GM19238 (cell line): ENCODE measurements around the gene PCDH9.

Source experiments
- DNase-seq: peaks from one replicate; pipeline ENCODE4 v3.0.0; 2011; ENCODE audit warnings: low spot score; ENCODE audit not compliant: insufficient read length

Gene PCDH9

DNA sequence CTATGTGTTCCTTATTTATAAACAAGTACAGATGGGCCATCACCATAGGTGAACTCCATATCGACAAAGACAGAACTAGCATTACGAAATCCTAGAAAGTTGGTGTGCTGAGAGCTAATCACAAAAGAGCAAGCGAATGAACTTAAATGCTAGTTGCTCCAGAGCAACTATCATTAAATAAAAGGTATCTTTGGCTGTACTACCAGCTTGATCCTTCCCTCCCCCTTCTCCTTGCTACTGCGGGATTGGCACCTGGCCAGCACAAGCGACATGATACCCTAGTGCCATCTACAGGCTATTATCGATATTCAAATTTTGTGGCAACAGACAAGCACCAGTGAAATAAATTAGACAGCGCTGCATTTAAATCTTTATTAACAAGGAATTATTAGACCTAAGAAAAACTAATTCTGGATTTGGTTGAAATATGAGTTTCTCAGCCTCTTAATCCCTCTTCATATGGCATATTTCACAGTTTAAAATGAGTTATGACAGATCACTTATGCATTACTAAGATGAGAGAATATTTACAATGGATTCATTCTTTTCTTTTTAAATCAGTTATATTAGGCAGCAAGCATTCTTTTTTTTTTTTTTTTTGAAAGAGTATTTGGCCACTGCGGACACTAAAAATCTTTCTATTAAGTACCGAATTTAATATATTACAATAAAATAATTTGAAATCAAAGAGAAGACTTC is 5.8 kb downstream of the PCDH9 start:
- DNase-seq = no peak

DNA sequence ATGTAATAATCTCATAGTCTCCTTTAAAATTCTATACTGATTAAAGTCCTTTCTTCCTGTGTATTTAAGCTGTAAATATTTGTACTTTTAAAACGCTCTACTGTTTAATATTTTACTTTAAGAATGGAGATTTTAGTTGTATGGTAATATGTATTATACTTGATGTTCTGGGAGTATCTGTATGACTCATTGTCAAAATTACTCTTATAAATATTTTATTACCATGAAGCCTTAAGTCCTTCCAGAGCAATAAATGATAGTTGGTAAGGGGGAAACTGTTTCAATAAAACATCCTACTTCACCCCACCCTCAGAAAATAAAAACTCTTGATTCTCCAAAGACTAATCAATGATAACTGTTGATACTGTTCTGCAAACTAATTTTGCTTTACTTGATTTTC is 6.4 kb downstream of the PCDH9 start:
- no peak for DNase-seq

DNA sequence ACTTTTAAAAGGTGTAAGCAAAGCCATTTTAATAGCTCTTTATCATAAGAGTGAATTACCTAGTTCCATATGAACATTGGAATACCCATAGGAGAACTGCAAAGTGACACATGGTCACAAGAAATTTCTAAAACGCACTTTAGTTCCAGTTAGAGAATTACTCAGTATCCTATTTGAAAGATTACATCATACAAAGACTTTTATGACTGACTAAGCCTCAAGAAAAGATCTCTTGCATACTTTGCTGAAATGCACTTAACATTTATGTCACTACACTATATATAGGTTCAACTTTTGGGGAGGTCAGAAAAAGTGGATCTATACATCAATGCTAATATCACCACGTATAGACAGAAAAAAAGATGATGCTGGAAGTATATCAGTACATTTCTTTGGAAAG is 7.1 kb downstream of the PCDH9 start:
- no peak for DNase-seq

DNA sequence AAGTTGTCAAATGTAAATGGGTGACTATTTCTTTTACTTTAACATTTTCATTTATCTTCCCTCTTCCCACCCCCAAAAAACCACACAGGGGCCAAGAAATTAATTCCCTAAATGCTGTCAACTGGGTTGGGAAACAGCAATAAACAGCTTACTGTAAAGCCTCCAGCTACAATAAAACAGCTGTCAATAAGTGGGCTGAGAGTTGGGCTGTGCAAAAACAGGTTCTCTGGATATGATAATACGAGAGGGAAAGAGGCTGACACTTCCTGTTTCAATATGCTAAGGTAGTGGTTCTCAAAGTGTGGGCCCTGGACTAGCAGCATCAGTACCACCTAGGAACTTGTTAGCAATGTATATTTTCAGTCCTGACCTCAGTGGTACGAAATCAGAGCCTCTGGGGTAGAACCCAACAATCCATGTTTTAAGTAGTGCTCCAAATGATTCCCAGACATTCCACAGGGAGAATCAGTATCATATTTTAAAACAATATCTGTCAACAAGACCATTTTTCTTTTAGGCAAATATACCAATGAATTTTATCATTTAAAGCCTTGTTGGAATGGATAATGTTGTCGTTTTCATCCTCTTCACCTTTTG is 8.4 kb downstream of the PCDH9 start:
- no peak for DNase-seq

DNA sequence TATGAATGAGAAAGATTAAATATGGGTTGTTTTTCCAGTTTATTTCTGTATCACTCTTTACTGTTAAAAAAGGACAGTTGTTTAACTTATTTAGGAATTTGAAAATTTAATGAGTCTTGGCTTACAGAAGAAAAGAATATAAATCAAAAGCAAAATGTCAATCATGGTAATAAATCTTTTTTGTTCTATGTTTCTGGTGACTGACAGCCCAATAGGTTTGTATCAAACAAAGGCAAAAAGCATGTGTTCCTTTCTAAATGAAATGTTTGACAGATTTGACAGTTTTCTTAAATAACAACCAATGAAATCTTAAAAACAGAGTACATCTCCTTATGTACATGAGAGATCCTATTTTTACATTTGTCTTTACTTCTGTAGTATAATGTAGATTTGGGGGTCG is 11.0 kb downstream of the PCDH9 start:
- no peak for DNase-seq

DNA sequence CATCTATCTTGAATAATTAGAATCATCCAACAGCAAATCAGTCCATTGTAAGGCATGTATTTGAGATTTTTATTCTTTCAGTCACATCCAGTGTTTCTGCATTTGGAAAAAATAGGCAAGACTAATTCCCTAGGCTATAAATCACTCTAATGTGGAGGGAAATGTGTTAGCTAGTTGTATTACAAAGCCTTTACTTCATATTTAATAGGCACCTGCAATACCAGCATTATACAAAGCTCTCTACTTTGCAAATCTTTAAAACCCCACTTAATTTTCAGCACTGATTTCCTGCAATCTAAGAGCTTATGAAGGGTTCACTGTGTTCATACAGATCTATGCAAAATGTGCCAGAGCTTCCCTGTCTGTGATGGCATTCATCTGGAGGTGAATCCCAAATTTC is 12.3 kb downstream of the PCDH9 start:
- no peak for DNase-seq

DNA sequence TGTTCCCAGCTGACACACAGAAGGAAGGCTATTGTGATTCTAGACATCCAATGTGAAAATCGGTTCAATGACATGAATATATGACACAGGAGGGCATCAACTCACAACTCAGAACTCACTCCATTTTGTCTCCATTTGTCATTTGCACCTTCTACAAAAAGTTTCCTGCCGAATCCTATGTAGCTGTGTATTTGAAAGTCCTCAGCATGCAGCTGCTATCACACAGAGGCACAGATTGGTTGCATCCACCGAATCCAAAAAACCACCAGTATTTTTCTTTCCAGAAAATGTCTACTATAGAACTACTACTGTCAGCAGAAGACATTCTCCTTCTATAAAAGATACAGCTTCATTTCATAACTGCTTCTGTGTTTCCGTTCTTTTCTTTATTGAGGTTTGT is 13.3 kb downstream of the PCDH9 start:
- DNase-seq = no peak

DNA sequence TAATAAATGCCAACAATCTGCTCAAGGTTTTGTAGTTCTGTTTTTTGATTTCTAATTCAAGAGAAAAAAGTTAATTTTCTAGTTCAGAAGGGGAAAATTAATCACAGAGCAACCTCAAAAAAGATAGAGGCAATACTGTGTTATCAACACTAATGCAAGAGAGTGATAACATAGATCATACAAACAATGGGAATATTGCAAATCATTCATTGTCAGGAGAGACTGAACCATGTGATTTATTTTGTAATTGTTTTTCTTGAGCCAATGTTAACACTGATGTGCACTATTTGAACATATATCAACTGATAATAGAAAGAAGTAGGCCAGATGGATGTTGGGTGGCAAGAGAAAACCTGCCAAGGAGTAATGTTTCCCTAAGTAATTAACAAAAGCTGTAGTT is 19.9 kb downstream of the PCDH9 start:
- DNase-seq = no peak

DNA sequence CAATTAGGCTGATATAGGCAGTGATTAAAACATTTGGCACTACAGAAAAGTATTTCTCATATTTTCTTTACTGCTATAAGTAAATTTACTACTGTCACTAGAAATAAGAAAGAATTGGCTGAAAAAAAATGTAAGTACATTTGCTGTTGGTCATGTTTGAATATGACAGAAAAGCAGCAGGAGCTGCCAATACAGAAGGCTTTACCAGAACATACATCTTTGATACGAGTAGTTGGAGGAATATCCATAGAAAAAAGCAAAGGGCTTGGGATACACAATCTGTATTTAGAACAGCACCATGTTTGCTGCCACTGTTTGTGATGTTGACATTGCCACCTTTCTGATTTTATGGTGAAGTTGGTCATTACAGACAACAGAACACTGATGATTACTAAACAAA is 21.6 kb downstream of the PCDH9 start:
- no peak for DNase-seq

DNA sequence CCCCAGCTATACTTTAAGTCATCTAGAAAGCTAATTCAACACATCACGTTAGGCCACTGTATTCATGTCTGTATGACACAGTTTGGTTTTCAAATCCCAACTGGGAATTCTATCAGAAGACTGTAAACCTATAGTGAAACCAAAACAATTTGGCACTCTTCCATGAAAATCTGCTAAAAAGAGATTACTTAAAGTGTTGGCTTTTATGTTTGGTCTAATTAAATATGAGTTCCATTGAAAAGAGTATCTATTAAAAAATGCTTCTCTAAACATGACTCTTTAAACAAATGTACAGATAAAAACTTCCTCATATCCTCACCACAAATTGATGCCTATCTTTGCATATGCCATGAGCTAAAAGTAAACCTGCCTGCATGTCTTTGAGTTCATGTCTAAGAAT is 25.4 kb downstream of the PCDH9 start:
- DNase-seq = no peak

DNA sequence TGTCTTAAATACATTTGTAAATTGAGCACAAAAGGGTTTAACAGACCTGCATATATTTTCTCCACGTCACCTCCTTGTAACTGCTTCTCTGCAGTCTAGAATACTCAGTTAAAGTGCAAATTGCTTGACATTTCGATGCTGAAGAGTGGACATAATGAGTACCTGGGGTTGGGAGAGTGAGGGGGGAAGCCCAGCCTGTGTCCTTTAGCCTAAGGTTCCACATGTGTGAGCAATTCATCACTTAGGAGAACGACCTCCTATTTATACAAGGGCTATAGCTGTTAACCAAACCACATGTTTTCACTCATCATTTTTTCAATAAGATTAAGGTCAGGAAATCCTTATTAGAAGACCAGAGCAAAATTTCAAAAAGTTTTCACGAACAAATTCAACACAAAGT is 29.5 kb downstream of the PCDH9 start:
- DNase-seq = no peak

DNA sequence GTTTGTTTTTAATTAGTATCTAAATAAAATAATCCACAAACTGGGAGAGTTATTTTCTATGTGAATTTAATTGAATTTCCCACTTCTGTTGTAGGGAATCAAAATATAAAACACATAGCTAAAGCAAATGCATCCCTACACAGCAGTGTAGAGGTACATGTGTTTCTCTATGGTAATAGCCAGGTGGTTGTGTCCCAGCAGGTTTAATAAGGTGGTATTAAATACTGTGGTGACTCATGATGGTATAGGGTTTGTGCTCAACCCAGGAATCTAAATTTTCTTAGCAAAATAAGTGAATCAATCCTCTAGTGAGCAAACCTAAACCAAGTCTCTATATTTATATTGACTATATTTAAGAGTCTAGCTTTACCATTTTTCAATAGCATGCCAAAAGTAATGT is 30.0 kb downstream of the PCDH9 start:
- DNase-seq = no peak

DNA sequence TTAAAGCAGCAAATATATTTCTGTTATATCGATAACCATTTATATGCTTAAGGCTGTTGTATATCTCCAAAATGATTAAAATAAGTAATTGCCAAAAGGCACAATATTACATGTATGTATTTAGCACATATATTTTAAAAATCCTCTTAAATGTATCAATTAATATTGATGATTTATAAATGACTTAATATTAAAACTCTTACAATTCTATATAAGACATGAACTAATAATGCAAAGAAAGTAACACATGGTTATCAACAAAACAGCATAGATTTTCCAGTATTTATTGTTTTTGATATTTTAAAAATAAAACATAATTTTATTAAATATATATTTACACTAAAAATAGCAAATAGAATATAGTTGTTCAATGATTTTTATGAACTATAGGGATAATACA is 32.4 kb downstream of the PCDH9 start:
- no peak for DNase-seq

DNA sequence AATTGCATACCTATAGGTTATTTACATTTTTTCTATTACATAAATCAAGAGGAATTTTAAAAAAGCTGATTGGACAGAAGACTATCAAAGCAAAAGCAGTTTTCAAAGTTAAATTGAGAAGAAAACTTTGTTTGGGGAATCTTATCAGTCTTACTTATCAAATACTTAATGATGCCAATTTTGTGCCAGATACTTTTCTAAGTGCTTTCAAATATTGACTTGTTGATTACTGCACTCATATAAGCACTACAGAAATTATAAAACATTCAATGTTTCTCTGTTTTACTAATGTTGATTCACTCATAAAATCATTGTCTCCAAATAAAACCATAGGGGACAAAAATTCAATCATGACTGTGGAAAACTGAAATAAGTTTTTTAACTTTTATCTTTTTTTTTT is 36.2 kb downstream of the PCDH9 start:
- DNase-seq = no peak

DNA sequence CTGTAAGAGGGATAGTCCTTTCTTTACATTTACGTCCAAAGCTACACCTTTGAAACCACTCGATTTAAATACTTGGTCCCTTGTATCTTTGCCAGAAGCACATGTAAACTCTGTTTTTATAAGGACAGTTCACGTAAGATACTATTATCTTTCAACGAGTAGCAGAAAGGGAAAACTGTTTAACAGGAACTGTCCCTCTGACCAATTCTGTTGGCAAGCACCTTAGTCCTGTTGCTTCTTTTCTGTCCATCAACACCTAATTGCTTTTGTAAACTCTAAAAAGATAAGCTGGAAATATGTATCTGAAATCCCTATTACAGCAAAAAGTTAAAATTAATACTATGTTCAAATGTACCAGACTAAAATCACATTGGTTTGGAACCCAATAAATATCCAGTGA is 37.4 kb downstream of the PCDH9 start:
- no peak for DNase-seq

DNA sequence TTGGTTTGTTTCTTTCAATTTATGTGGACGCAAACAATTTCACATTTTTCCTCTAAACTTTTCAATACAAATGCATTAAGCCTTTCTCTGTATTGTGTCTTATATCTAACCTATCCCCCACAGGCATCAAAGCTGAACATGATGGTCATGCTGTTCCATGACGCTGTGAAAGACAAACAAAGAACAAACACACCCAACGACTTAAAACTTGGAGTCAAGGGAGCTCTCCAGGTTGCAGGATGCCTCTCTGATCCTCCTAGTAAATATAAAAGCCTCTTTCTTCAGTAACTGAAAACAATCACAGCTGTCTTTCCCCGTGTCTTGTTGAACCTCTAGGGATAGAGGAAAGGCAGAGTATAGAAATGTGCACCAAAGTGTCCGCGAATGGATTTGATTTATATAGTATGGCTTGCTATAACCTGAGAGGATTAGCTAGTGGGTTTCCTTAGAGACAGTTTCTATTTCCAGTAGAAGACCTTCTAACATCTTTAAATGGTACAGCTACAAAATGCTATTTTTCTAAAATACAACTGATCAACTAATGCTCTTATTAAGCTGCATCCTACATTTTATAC is 43.1 kb downstream of the PCDH9 start:
- DNase-seq = no peak

DNA sequence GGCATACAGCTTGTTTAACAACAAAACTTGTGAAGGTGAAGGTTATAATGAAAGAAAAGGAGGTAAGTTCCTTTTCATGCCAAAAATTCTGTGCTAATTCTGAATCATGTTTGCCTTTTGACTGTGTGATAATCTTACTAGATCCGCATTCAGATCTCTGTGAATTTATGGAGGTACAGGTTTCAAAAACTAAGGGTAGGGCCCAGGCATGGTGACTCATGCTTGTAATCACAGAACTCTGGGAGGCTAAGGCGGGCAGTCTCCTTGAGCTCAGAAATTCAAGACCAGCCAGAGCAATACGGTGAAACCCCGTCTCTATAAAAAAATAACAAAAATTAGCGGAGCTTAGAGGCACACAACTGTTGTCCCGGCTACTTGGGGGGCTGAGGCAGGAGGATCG is 45.9 kb downstream of the PCDH9 start:
- no peak for DNase-seq

DNA sequence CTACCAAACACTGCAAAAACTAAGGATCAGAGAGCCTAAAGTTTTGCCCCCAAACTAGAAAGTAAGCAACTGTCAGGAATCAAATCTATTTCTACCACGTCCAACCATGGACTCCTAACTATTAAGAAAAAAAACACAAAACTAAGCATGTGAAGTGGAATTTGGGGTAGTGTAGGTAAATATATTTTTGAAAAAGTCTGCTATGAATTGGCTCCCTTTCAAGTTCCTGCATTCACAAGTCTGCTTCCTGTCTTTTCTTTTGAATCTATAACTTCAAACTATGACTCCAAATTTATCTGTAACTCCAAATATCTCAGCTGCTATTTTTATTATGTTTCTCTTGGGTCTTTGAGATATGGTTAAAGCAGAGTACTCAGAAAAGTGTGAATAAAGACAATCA is 47.0 kb downstream of the PCDH9 start:
- no peak for DNase-seq

DNA sequence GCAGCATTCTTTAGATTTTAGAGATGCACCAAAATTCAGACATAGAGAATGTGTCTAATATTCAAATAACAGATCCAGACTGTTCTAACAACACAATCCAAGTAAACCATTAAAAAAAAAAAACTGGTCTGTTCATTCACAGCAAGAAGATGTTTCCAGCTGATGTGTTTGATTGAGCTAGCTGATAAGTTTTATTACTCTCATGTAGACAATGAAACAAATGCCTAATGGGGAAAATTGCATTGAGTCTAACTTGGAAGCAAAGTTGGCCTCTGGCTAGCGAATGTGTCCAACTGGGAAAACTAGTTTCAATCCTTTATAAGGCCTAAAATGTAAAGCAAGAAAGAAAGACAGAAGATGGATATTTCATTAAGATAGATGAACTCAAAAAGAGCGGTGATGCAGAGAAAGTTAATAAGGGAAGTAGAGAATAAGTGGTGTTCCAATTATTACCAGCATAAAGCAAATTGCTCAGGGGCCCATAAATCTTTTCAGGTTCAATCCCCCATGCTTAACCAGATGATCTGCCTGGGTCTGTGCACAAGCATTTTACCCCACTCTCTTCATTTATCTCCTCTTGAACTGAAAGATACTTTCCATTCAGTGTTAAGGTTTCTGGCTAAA is 54.2 kb downstream of the PCDH9 start:
- no peak for DNase-seq

DNA sequence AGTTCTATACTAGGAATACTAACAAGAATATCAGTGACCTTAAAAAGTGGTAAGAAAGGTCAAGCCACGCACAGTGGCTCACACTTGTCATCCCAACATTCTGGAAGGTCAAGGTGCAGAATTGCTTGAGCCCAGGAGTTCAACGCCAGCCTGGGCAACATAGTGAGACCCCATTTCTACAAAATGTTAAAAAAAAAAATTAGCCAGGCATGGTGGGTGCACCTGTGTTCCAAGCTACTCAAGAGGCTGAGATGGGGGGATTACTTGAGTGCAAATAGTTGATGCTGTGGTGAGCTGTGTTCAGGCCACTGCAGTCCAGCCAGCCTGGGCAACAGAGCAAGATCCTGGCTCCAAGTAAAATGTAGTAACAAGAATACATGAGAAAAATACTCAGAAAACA is 61.8 kb downstream of the PCDH9 start:
- DNase-seq = no peak

DNA sequence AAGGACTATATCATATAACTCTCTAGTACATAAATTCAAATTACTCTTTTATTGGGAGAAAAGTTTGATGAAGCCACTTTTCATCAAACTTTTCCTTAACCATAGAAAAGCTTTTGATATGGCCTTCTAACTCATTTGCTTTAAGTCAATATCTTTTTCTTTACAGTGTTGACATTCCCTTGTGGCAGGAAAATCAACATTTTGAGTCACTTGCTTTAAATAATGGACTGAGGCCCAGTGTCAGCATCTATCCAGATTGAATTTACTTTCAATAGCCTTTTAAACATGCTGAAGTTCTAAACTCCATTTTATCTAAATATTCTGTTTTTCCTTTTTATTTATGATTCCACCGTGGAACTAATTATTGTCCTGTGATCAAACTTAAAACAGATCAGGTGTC is 62.7 kb downstream of the PCDH9 start:
- DNase-seq = no peak

DNA sequence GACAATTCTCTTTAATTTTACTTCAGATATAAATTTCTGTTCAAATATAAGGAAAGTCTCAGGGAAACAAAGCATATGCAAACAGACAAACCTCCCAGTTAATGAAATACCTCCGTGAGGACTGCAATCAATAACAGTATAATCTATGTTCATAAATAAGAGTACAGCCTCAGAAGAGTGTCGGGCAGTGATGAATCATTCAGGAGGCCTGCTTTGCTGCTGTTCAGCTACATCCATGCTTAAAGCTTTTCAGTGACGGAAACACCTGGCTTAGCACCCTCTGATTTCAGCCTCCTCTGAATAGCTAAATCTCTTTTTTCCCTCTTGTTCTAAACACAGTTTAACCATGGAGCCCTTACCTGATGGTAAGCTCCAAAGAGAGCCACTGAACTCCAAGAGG is 69.0 kb downstream of the PCDH9 start:
- no peak for DNase-seq

DNA sequence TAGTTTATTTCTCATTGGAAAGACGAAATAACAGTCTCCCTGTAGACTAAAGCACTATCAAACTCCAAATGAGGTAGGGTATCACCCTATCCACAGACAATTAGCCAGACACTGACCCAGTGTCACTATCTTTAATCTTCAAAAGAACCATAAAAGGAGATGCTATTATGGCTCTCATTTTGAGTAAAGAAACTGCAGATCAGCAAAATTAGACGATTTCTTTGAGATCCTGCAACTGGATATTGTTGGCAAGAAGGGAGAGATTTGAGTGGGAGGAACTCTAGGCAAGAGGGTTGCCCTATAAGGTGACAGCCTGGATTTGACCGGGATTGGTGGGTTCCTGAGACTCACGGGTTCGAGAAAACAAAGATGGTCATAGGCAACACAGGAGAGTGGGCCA is 71.2 kb downstream of the PCDH9 start:
- no peak for DNase-seq
